HG03432 (cell line): Measurements from ENCODE around the gene PTF1A.

Experiments used
- ATAC-seq: cut with Tn5 transposase; IDR thresholded peaks from one replicate; pipeline ENCODE4 v1.9.1; 2021; ENCODE audit warnings: mild to moderate bottlenecking, moderate library complexity; ENCODE audit not compliant: unreplicated experiment

The PTF1A gene

GRCh38 chr10:23186697-23187096 is 5.4 kb upstream of the PTF1A start:
- ATAC-seq = no peak

- ATAC-seq = no peak
Measured at GRCh38 chr10:23187155-23187554, 5.0 kb upstream of the PTF1A start.

- ATAC-seq = no peak
Measured at GRCh38 chr10:23189024-23189423, 3.1 kb upstream of the PTF1A start.

GRCh38 chr10:23190872-23191763 is 994 bp upstream of the PTF1A start:
- no peak for ATAC-seq

GRCh38 chr10:23192712-23193434 is 761 bp downstream of the PTF1A start:
- no peak for ATAC-seq

GRCh38 chr10:23193435-23194074 is 1.4 kb downstream of the PTF1A start:
- no peak for ATAC-seq

GRCh38 chr10:23194471-23194965 is 2.4 kb downstream of the PTF1A start:
- no peak for ATAC-seq

GRCh38 chr10:23194966-23195845 is 3.1 kb downstream of the PTF1A start:
- ATAC-seq = no peak

- no peak for ATAC-seq
Measured at GRCh38 chr10:23195846-23196600, 3.9 kb downstream of the PTF1A start.

- ATAC-seq = no peak
Measured at GRCh38 chr10:23196915-23197314, 4.8 kb downstream of the PTF1A start.

GRCh38 chr10:23197416-23197861 is 5.3 kb downstream of the PTF1A start:
- no peak for ATAC-seq

GRCh38 chr10:23198610-23198939 is 6.5 kb downstream of the PTF1A start:
- no peak for ATAC-seq

- ATAC-seq = no peak
Measured at GRCh38 chr10:23198940-23199767, 7.0 kb downstream of the PTF1A start.

- ATAC-seq = no peak
Measured at GRCh38 chr10:23199768-23200511, 7.8 kb downstream of the PTF1A start.

- ATAC-seq = no peak
Measured at GRCh38 chr10:23200586-23200985, 8.5 kb downstream of the PTF1A start.

GRCh38 chr10:23200997-23201652 is 9.0 kb downstream of the PTF1A start:
- ATAC-seq = no peak

GRCh38 chr10:23201837-23202236 is 9.7 kb downstream of the PTF1A start:
- no peak for ATAC-seq

GRCh38 chr10:23202779-23203178 is 10.7 kb downstream of the PTF1A start:
- ATAC-seq = no peak
